ENCODE measurements around the gene C2CD4D.

C2CD4D gene

DNA sequence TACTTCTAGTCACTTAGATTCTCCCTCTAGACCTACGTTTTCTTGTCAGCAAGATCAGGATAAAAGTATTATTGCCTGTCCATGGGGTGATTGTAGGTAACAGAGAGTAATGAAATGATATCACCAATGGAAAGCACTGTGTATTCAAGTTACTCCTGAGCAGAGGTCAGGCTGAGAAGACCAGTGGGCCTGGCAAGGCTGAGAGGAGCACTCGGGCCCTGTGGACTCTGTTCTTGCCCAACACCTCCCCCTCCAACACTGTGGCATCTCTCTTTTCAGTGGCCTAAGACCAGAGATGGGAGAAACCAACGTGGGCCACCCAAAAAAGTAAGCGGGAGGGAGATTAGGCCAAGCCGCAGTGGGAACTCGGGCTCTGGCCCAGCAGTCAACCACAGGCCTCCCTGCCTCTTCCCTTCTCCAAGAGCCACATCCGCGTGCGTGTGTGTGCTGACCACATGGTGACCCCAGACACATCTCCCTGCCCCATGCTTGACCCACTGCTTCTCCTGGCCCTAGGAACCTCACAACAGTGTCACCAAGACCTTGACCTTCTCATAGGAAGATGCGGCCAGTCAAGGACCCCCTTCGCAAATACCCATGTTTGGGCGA, 20.3 kb downstream of the C2CD4D start:
- ChIA-PET CTCF (no interaction called here), POLR2A (no interaction called here)
- no peak for DNase-seq (ENCODE audit: low read depth, low spot score)
- no peak overlapping the region for H3K4me3 ChIP-seq (ENCODE audit: low read depth, low read length)
- TF ChIP-seq, protein P1, sequence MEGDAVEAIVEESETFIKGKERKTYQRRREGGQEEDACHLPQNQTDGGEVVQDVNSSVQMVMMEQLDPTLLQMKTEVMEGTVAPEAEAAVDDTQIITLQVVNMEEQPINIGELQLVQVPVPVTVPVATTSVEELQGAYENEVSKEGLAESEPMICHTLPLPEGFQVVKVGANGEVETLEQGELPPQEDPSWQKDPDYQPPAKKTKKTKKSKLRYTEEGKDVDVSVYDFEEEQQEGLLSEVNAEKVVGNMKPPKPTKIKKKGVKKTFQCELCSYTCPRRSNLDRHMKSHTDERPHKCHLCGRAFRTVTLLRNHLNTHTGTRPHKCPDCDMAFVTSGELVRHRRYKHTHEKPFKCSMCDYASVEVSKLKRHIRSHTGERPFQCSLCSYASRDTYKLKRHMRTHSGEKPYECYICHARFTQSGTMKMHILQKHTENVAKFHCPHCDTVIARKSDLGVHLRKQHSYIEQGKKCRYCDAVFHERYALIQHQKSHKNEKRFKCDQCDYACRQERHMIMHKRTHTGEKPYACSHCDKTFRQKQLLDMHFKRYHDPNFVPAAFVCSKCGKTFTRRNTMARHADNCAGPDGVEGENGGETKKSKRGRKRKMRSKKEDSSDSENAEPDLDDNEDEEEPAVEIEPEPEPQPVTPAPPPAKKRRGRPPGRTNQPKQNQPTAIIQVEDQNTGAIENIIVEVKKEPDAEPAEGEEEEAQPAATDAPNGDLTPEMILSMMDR (IDR thresholded peaks at IDR 0.05; ENCODE audit: insufficient read depth, low read length, missing control alignments), result no peak

DNA sequence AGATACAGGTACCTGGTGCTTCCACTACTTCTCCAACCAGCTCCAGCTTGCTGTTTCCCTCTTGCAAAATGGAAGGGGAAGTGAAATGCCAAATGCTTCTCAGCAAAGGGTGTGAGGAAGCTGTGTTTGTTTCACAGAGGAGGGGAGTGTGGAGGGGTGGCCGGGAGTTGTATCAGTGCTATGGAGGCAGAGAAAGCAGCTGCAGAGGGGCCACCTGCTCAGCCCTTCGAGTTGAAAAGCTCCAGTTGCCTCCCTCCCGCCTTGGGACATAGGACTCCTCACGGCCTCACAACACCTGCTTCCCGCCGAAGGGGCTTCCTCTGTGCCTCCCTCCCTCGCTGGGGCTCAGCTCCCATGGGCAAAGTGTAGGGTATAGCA, 22.3 kb downstream of the C2CD4D start:
- H3K4me3 ChIP-seq (ENCODE audit: low read depth, low read length), result no peak overlapping the region
- POLR2A ChIA-PET, result no interaction called here
- TF ChIP-seq, protein P1 (IDR thresholded peaks at IDR 0.05; ENCODE audit: insufficient read depth, low read length, missing control alignments), result no peak
- no peak for DNase-seq (ENCODE audit: low read depth, low spot score)
- CTCF ChIA-PET, result no interaction called here

DNA sequence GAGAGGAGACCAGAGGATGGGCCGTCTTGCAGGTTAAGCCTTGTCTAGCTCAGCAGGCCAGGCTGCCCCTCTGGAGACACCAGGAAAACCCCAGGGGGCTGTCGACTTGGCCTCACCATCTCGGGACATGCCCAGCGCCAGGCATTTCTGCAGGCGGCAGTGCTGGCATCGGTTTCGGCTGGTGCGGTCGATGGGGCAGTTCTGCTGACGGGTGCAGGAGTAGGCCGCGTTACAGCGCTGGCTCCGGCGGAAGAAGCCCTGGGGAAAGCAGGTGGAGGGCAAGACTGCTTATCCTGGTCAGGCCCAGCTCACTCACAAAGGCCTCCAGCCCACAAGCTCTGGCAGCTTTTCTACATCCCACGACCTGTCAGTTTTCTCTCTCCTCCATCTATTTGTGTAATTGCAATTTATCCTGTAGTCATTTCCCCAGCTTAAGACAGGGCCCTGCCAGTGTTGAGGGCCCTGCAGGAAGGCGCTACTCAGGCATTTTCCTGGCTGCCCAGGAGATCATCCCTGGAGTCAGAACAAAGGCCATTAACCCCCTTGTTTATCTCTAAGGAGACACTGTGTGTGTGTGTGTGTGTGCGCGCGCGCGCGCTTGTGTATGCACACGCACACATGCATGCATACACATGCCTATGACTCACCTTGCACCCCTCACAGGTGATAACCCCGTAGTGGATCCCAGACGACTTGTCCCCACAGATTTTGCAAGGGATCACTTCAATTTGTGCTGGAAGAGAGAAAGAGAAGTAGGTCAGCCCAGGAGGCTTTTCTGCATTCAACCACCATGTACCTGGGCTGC, 22.9 kb downstream of the C2CD4D start:
- TF ChIP-seq, protein P1 (IDR thresholded peaks at IDR 0.05; ENCODE audit: insufficient read depth, low read length, missing control alignments), result no peak
- ChIA-PET CTCF (no interaction called here), POLR2A (no interaction called here)
- DNase-seq (ENCODE audit: low read depth, low spot score), result no peak
- H3K4me3 ChIP-seq (ENCODE audit: low read depth, low read length), result no peak overlapping the region

DNA sequence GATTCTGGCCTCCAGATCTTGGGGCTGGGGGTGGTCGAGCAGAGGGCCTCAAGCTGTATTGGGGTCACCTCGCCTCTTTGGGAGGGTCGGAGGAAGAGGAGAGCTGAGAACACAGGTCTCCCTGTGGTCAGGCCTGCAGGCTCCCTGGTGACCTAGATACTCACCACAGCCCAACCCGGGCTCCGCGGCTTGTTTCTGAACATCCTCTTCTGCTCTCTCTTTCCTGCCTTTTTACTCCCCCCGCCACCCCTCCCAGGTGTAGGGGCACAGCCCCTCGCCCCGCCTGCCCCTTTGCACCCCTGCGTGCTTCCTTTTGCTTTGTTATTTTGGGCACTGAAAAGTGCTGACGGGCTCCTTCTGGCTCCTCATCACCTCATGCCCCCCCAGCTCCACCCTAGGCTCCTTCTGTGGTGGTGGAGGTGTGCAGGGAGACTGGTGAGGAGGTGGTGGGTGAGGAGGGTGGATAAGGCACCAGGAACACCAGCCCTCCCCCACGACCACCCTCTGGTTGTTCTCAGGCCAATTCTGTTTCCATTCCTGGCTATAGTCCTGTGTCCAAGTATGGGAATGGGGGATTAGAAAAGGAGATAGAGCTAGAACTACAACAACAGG, 23.8 kb downstream of the C2CD4D start:
- no peak for DNase-seq (ENCODE audit: low read depth, low spot score)
- POLR2A ChIA-PET, result no interaction called here
- CTCF ChIA-PET, result no interaction called here
- TF ChIP-seq, protein P1 (IDR thresholded peaks at IDR 0.05; ENCODE audit: insufficient read depth, low read length, missing control alignments), result no peak
- H3K4me3 ChIP-seq (ENCODE audit: low read depth, low read length), result no peak overlapping the region

DNA sequence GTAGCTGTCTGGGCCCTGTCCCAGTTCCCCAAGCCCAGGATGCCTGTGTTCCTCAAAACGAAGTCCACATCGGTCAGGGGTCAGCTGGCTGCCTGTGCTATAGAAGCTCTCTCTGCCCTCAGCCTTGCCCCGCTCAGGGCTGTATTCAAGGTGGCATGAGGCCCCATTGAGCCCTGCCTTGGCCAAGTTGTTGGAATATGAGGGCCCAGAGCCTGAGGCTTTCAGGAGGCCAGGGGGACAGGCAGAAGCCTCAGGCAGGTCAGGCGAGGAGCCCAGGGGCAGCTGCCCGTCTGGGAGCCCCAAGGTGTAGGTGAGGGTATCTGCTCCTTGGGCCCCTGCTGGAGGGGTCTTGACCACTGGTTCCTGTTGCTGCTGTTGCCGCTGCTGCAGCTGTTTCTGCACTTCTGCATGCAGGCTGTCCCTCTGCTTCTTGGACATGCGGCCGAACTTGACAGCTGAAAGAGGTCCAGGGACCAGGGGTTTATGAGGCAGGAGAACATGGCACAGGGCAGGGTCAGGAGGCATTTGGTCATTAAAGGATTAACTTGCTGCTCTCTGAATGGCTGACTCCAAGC, 24.6 kb downstream of the C2CD4D start:
- DNase-seq (ENCODE audit: low read depth, low spot score), result no peak
- ChIA-PET CTCF (no interaction called here), POLR2A (no interaction called here)
- no peak overlapping the region for H3K4me3 ChIP-seq (ENCODE audit: low read depth, low read length)
- TF ChIP-seq, protein P1 (IDR thresholded peaks at IDR 0.05; ENCODE audit: insufficient read depth, low read length, missing control alignments), result no peak

DNA sequence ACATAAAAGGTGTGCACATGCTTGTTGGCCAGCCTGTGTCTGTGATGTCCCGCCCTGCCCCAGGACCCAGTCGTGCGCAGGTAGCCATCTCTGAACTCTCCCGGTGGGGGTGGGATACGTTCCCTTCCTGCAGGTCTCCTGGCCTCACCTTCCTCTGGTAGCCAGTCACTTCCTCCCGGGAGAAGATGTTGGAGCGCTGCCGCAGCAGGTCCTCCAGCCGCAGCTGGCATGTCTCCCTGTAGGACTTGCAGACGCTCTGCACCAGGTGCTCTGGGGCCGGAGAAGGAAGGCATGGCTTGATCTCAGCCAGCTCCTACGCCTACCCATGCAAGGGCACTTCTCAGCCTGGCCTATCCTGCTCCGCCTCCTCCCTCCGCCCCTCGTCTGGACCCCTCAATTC, 25.2 kb downstream of the C2CD4D start:
- TF ChIP-seq, protein P1 (IDR thresholded peaks at IDR 0.05; ENCODE audit: insufficient read depth, low read length, missing control alignments), result no peak
- CTCF ChIA-PET, result no interaction called here

More for the DNA sequence above, 25.2 kb downstream of the C2CD4D start:
- DNase-seq (ENCODE audit: low read depth, low spot score), result no peak
- POLR2A ChIA-PET, result no interaction called here
- no peak overlapping the region for H3K4me3 ChIP-seq (ENCODE audit: low read depth, low read length)

Data from AG04449 (cell line).